Gastroesophageal sphincter (tissue), 4 donors: ENCODE results near the gene S1PR1. TPM values are rescaled to one million over a fixed set of nuclear protein-coding genes. Genes with fewer than 3 reads are reported as not detected.

Experiments
- ATAC-seq: fragments of 150-250 bp; one replicate; pipeline ENCODE4 v1.9.1; 2016; ENCODE audit warnings: mild to moderate bottlenecking, moderate library complexity
- H3K27ac ChIP-seq, 4 donors: fragments of 200-600 bp; sonication (generic) in 3 of 4; 1 replicate in 3 of 4; 2 replicates in 1 of 4; pipeline ENCODE4 v1.5.1; 2016 to 2019
- H3K27me3 ChIP-seq: fragments of 200-600 bp; sonication (generic); one replicate; pipeline ENCODE4 v1.5.1; 2019
- H3K36me3 ChIP-seq, 2 donors: fragments of 200-600 bp; sonication (generic); one replicate each; pipeline ENCODE4 v1.5.1; 2019; ENCODE audit warnings: control low read depth in 1 of 2
- H3K4me1 ChIP-seq, 3 donors: fragments of 200-600 bp; sonication (generic); 1 replicate in 2 of 3; 2 replicates in 1 of 3; pipeline ENCODE4 v1.5.1; 2016 to 2019; ENCODE audit warnings: control low read depth in 2 of 3
- H3K4me3 ChIP-seq, 2 donors: fragments of 200-600 bp; sonication (generic); one replicate each; pipeline ENCODE4 v1.5.1; 2019; ENCODE audit warnings: mild to moderate bottlenecking in 1 of 2, moderate library complexity in 1 of 2
- H3K9me3 ChIP-seq, 3 donors: fragments of 200-600 bp; sonication (generic); one replicate each; pipeline ENCODE4 v1.5.1; 2017 to 2019; ENCODE audit warnings: control low read depth in 2 of 3
- EP300 ChIP-seq: sonication (generic); formaldehyde crosslinking; IDR thresholded peaks from one replicate; pipeline ENCODE4 v1.6.1; 2017; ENCODE audit warnings: antibody characterized with exemption, mild to moderate bottlenecking
- POLR2A ChIP-seq, 2 donors: fragments of 450-650 bp; IDR thresholded peaks; one replicate each; pipeline ENCODE4 v1.6.1; 2017; ENCODE audit warnings: antibody characterized with exemption in 2 of 2, mild to moderate bottlenecking in 2 of 2, moderate library complexity in 1 of 2
- POLR2AphosphoS5 ChIP-seq: sonication (generic); formaldehyde crosslinking; IDR thresholded peaks from one replicate; pipeline ENCODE4 v1.6.1; 2017; ENCODE audit warnings: antibody characterized with exemption
- WGBS, 2 donors: methylation state at CpG; one replicate each; pipeline ENCODE4 v1.1.5; 2018; ENCODE audit warnings: low coverage in 1 of 2; 5-methylcytosine and 5-hydroxymethylcytosine counted together
- total RNA-seq, 4 donors: library from RNA; depleted of rRNA; stranded (reverse); fragments of >200 nt; gene quantifications; one replicate each; pipeline ENCODE4 v1.1.0, GENCODE V29; 2016
- TF ChIP-seq, protein P1 (sequence below), 4 experiments: fragments of 200-600 bp in 2 of 4; fragments of 450-650 bp in 2 of 4; sonication (generic) in 1 of 4; IDR thresholded peaks; one replicate each; pipeline ENCODE4 v1.5.1; 2017 to 2019; ENCODE audit warnings: antibody characterized with exemption in 4 of 4, mild to moderate bottlenecking in 2 of 4, moderate library complexity in 2 of 4

S1PR1 gene
- total RNA-seq, 4 donors from 2014 or later, result 13.9 to 73.6 (median 47.8) TPM

DNA sequence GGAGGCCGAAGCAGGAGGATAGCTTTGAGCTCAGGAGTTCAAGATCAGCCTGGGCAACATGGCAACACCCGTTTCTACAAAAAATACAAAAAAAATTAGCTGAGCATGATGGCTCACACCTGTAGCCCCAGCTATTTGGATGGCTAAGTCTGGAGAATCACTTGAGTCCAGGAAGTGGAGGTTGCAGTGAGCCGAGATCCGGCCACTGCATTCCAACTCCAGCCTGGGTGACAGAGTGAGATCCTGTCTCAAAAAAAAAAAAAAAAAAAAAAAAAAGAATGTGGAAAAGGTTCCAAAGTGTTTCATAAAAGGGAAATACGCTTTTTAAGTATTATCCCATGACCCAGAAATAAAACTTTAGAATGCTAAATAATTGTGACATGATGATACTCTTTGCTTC, 8.0 kb downstream of the S1PR1 start:
- 55 to 93% methylated on average over 2 to 3 of the region's 5 CpGs for WGBS, 2 donors
- ATAC-seq, result no peak
- no peaks in the 10 kb centered on the region for H3K9me3 ChIP-seq
- TF ChIP-seq, protein P1, sequence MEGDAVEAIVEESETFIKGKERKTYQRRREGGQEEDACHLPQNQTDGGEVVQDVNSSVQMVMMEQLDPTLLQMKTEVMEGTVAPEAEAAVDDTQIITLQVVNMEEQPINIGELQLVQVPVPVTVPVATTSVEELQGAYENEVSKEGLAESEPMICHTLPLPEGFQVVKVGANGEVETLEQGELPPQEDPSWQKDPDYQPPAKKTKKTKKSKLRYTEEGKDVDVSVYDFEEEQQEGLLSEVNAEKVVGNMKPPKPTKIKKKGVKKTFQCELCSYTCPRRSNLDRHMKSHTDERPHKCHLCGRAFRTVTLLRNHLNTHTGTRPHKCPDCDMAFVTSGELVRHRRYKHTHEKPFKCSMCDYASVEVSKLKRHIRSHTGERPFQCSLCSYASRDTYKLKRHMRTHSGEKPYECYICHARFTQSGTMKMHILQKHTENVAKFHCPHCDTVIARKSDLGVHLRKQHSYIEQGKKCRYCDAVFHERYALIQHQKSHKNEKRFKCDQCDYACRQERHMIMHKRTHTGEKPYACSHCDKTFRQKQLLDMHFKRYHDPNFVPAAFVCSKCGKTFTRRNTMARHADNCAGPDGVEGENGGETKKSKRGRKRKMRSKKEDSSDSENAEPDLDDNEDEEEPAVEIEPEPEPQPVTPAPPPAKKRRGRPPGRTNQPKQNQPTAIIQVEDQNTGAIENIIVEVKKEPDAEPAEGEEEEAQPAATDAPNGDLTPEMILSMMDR (IDR thresholded peaks at IDR 0.05), result no peak
- TF ChIP-seq EP300, result no peak
- no peak for TF ChIP-seq POLR2A (IDR thresholded peaks at IDR 0.05)
- no peak for TF ChIP-seq POLR2AphosphoS5
- H3K27me3 ChIP-seq, result no peaks in the 10 kb centered on the region
- H3K36me3 ChIP-seq, result peaks cover 0 to 11% of the 10 kb centered on the region in 2 donors
- no peak overlapping the region for H3K27ac ChIP-seq
- H3K4me3 ChIP-seq, result no peak overlapping the region
- H3K4me1 ChIP-seq, result no peaks in the 10 kb centered on the region

DNA sequence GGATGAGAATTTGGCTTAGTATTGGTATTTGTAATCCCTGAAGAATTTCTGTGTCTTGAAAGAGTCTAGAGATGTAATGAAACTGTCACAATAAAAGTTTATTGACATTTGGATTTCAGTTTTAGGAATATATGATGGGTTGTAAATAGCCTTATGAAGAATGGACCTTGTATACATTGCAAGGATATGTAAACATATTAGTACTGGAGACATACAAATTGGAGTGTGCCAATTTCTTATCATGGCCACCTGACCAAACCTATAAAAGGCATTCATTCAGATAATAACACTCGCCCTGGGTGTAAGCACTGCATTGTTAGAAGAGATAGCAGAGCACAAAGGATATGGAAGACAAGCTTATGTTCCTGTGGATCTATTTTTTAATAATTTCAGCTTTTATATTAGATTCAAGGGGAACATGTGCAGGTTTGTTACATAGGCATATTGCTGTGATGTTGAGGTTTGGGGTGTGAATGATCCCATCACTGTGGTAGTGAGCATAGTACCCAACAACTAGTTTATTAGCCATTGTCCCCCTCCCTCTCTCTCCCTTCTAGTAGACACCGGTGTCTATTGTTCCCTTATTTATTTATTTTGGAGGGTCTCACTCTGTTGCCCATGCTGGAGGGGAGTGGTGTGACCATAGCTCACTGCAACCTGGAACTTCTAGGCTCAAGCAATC, 8.6 kb downstream of the S1PR1 start:
- no peak for ATAC-seq
- no peak overlapping the region for H3K27ac ChIP-seq
- no peaks in the 10 kb centered on the region for H3K9me3 ChIP-seq
- TF ChIP-seq EP300 (no peak), POLR2AphosphoS5 (no peak), POLR2A (IDR thresholded peaks at IDR 0.05) (no peak)
- TF ChIP-seq, protein P1 (IDR thresholded peaks at IDR 0.05), result no peak
- 85 to 89% methylated on average over 2 of the region's 2 CpGs for WGBS, 2 donors
- H3K4me3 ChIP-seq, result no peak overlapping the region
- no peaks in the 10 kb centered on the region for H3K4me1 ChIP-seq
- H3K36me3 ChIP-seq, result peaks cover 0 to 5% of the 10 kb centered on the region in 2 donors
- H3K27me3 ChIP-seq, result no peaks in the 10 kb centered on the region

DNA sequence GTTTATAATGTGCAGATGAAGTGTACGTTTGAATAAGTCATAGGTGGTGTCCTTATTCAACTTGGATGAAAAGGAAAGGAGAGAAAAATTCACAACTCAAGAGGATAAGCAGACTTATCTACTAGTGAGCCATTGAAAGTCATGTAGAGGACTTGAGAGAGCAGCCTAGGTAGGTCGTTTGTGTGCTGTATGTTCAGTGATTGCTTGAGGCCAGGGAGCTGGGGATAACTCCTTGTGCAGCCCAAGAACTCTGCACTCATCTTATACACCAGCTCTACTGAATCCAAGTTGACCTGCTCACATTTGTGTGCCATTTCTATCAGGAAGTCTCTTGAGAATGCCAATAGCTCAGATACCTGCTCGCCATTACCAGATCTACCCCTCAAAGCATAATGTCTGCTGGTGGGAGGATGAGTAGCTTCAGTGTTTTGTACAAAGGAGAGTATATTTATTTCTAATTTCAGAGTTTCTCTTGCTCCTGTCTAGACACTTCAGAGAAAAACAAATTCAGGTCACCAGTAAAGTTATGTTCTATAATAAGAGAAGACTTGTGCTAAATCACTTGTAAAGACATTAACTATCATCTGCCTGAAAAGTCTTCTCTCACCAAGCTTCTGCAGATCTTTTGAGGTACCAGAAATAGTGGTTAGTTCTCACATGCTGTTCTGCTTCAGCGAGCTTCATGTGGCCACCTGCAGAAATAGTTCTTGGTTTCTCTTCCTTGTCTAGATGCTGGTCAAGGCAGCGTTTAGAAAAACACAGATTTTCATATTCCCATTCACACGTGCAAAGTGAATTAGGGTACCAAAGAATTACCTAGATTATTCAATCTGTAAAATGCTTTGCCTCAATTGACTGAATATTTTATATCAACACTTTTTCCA, 10.8 kb downstream of the S1PR1 start:
- WGBS, 2 donors, result 82 to 94% methylated on average over 5 to 6 of the region's 6 CpGs
- Histone ChIP-seq H3K4me1 (no peaks in the 10 kb centered on the region), H3K36me3 (no peaks in the 10 kb centered on the region), H3K9me3 (no peaks in the 10 kb centered on the region), H3K4me3 (no peak overlapping the region), H3K27me3 (no peaks in the 10 kb centered on the region), H3K27ac (no peak overlapping the region)
- ATAC-seq, result no peak
- TF ChIP-seq, protein P1 (IDR thresholded peaks at IDR 0.05), result no peak
- TF ChIP-seq POLR2A (IDR thresholded peaks at IDR 0.05) (no peak), POLR2AphosphoS5 (no peak), EP300 (no peak)

DNA sequence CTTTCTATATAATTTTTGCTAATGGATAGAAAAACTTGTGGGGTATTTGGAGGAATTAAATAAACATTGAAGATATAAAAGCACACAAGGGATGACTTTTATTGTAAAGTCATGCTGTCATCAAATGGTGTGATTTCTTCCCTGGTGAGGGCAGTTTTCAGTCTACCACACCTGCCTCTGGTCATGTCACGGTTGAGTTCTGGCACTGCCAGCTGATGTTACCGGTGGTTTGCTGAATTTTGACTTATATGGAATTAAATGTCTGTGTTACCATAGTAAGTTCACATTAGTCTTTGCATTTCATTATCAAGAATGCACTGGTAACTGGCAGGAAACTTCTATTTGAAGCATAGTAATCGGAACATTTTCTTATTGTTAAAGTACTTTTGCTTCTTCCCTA, 13.4 kb downstream of the S1PR1 start:
- ATAC-seq, result no peak
- H3K27ac ChIP-seq, result no peak overlapping the region
- no peaks in the 10 kb centered on the region for H3K36me3 ChIP-seq
- TF ChIP-seq, protein P1 (IDR thresholded peaks at IDR 0.05), result no peak
- no peak for TF ChIP-seq POLR2A (IDR thresholded peaks at IDR 0.05)
- no peak for TF ChIP-seq POLR2AphosphoS5
- TF ChIP-seq EP300, result no peak
- no peak overlapping the region for H3K4me3 ChIP-seq
- no peaks in the 10 kb centered on the region for H3K9me3 ChIP-seq
- H3K4me1 ChIP-seq, result no peaks in the 10 kb centered on the region
- 56 to 81% methylated on average over 3 of the region's 3 CpGs for WGBS, 2 donors
- H3K27me3 ChIP-seq, result no peaks in the 10 kb centered on the region
